DND-41 (cell line): Measurements from ENCODE around the gene MFSD8.
"Not testable (repeated sequence)": the region's sequence is repeated elsewhere in the genome, so short reads cannot be mapped to it uniquely, and the experiment has no call there.

Experiments
- ATAC-seq: fragments of 200-7000 bp; cut with Tn5 transposase; 3 replicates; pipeline ENCODE4 v1.9.1; 2021; ENCODE audit warnings: low read depth; ENCODE audit not compliant: insufficient read depth
- DNase-seq: peaks from one replicate; pipeline ENCODE4 v3.0.0-alpha.2; 2020
- H2AFZ ChIP-seq: 2 replicates; pipeline ENCODE4 v1.6.0; 2012; ENCODE audit warnings: low read depth, low read length
- H3K27ac ChIP-seq: 2 replicates; pipeline ENCODE4 v1.5.1; 2012; ENCODE audit warnings: low read length, inconsistent platforms
- H3K27me3 ChIP-seq: fragments of 200-600 bp; sonication (generic); 2 replicates; pipeline ENCODE4 v1.6.0; 2012; ENCODE audit warnings: low read length, mild to moderate bottlenecking, inconsistent platforms; ENCODE audit not compliant: insufficient read depth, poor library complexity
- H3K36me3 ChIP-seq: 2 replicates; pipeline ENCODE4 v1.5.1; 2012; ENCODE audit warnings: low read length, inconsistent platforms; ENCODE audit not compliant: insufficient read depth
- H3K4me1 ChIP-seq: 2 replicates; pipeline ENCODE4 v1.5.1; 2012; ENCODE audit warnings: mild to moderate bottlenecking, low read length; ENCODE audit not compliant: insufficient read depth
- H3K4me2 ChIP-seq: 2 replicates; pipeline ENCODE4 v1.6.0; 2012; ENCODE audit warnings: mild to moderate bottlenecking, moderate library complexity, low read length, inconsistent platforms; ENCODE audit not compliant: insufficient read depth
- H3K4me3 ChIP-seq, 2 experiments: fragments of 200-600 bp in 1 of 2; shearing (Covaris generic) in 1 of 2; 2 replicates each; pipeline ENCODE4 v1.5.1; 2012 to 2016; ENCODE audit warnings: inconsistent platforms in 2 of 2, low read length in 2 of 2, mild to moderate bottlenecking in 2 of 2, low read depth in 1 of 2, moderate library complexity in 1 of 2
- H3K79me2 ChIP-seq: 2 replicates; pipeline ENCODE4 v1.6.0; 2012; ENCODE audit warnings: low read length, inconsistent platforms; ENCODE audit not compliant: insufficient read depth
- H3K9ac ChIP-seq: 2 replicates; pipeline ENCODE4 v1.6.0; 2012; ENCODE audit warnings: low read depth, mild to moderate bottlenecking, inconsistent platforms, low read length, moderate library complexity
- H3K9me3 ChIP-seq: 2 replicates; pipeline ENCODE4 v1.5.1; 2012; ENCODE audit warnings: low read length, moderate library complexity, mild to moderate bottlenecking, inconsistent platforms; ENCODE audit not compliant: insufficient read depth, severe bottlenecking
- H4K20me1 ChIP-seq: 2 replicates; pipeline ENCODE4 v1.6.0; 2012; ENCODE audit warnings: low read length; ENCODE audit not compliant: insufficient read depth
- CTCF ChIP-seq: IDR thresholded peaks from 2 replicates; pipeline ENCODE4 v1.5.1; 2012; ENCODE audit warnings: borderline replicate concordance, low read length, moderate library complexity, mild to moderate bottlenecking; ENCODE audit not compliant: poor library complexity, severe bottlenecking; ENCODE audit errors: extremely low read depth
- EZH2 ChIP-seq: IDR thresholded peaks from 3 replicates; pipeline ENCODE4 v1.6.1; 2012; ENCODE audit warnings: borderline replicate concordance, low read depth, mild to moderate bottlenecking, moderate library complexity, low read length, inconsistent platforms; ENCODE audit not compliant: severe bottlenecking

The MFSD8 gene

GRCh38 chr4:127975121-127975770 lies 10.3 kb upstream of the MFSD8 start:
- Histone ChIP-seq H3K36me3 (peaks cover 29% of the 10 kb centered on the region), H3K4me3 (no peak overlapping the region), H3K79me2 (peaks cover 45% of the 10 kb centered on the region), H3K9me3 (peaks cover 3% of the 10 kb centered on the region), H3K27ac (no peak overlapping the region), H3K27me3 (no peaks in the 10 kb centered on the region), H2AFZ (no peak overlapping the region), H3K4me1 (no peaks in the 10 kb centered on the region), H4K20me1 (no peaks in the 10 kb centered on the region), H3K9ac (no peak overlapping the region), H3K4me2 (no peak overlapping the region)
- TF ChIP-seq EZH2 (no peak), CTCF (no peak)
- DNase-seq (no peak), ATAC-seq (no peak)

GRCh38 chr4:127970925-127971324 lies 6.0 kb upstream of the MFSD8 start:
- not testable (repeated sequence) for H3K9ac ChIP-seq, DNase-seq, H3K9me3 ChIP-seq, H3K27me3 ChIP-seq, H3K27ac ChIP-seq, H2AFZ ChIP-seq, H4K20me1 ChIP-seq, H3K4me2 ChIP-seq, ATAC-seq, H3K4me3 ChIP-seq
- Histone ChIP-seq H3K79me2 (peaks cover 83% of the 10 kb centered on the region), H3K36me3 (peaks cover 26% of the 10 kb centered on the region), H3K4me1 (peaks cover 21% of the 10 kb centered on the region)

GRCh38 chr4:127968586-127968985 lies 3.6 kb upstream of the MFSD8 start:
- H3K4me3 ChIP-seq, result no peak overlapping the region

More at GRCh38 chr4:127968586-127968985, 3.6 kb upstream of the MFSD8 start:
- peaks cover 8% of the 10 kb centered on the region; the same call in 1 of the 2 replicates for H4K20me1 ChIP-seq
- no peak overlapping the region for H3K9ac ChIP-seq
- no peak overlapping the region for H3K4me2 ChIP-seq
- H3K27ac ChIP-seq, result no peak overlapping the region
- DNase-seq (no peak), ATAC-seq (no peak)
- no peak overlapping the region for H2AFZ ChIP-seq
- H3K36me3 ChIP-seq, result peaks cover 22% of the 10 kb centered on the region
- no peak for TF ChIP-seq CTCF
- no peak for TF ChIP-seq EZH2
- H3K27me3 ChIP-seq, result no peaks in the 10 kb centered on the region
- H3K4me1 ChIP-seq, result peaks cover 27% of the 10 kb centered on the region
- H3K9me3 ChIP-seq, result no peaks in the 10 kb centered on the region
- H3K79me2 ChIP-seq, result peaks cover 87% of the 10 kb centered on the region
